ENCODE measurements around the gene CKM. TPM values are rescaled to one million over a fixed set of nuclear protein-coding genes. Genes with fewer than 3 reads are reported as not detected.
"Not testable (repeated sequence)": the region's sequence is repeated elsewhere in the genome, so short reads cannot be mapped to it uniquely, and the experiment has no call there.

Gene CKM
- total RNA-seq, 1 experiment from 2014 or later = not detected

- no peak for DNase-seq (ENCODE audit: low read depth)
These were observed 26.8 kb upstream of the CKM start for GRCh38 chr19:45349430-45349941.

- no peak for DNase-seq (ENCODE audit: low read depth)
These were observed 26.4 kb upstream of the CKM start for GRCh38 chr19:45349126-45349415.

GRCh38 chr19:45348367-45349125 lies 25.9 kb upstream of the CKM start:
- DNase-seq (ENCODE audit: low read depth) = no peak

- no peak for DNase-seq (ENCODE audit: low read depth)
These were observed 25.1 kb upstream of the CKM start for GRCh38 chr19:45347570-45348366.

- no peak for DNase-seq (ENCODE audit: low read depth)
These were observed 23.8 kb upstream of the CKM start for GRCh38 chr19:45346449-45346848.

- DNase-seq (ENCODE audit: low read depth) = no peak
These were observed 22.8 kb upstream of the CKM start for GRCh38 chr19:45345506-45345860.

GRCh38 chr19:45344621-45345505 lies 22.2 kb upstream of the CKM start:
- no peak for DNase-seq (ENCODE audit: low read depth)

GRCh38 chr19:45342911-45343310 lies 20.2 kb upstream of the CKM start:
- DNase-seq (ENCODE audit: low read depth) = no peak

- DNase-seq (ENCODE audit: low read depth) = no peak
These were observed 18.3 kb upstream of the CKM start for GRCh38 chr19:45340899-45341453.

- DNase-seq (ENCODE audit: low read depth) = no peak
These were observed 17.7 kb upstream of the CKM start, which contains the start of gene KLC3 for GRCh38 chr19:45340232-45340898. Gene KLC3, plus strand, starts transcription at chr19:45340750. Its CDS starts 4,792 bp downstream, at chr19:45345542.

- no peak for DNase-seq (ENCODE audit: low read depth)
These were observed 17.0 kb upstream of the CKM start for GRCh38 chr19:45339629-45340028.

GRCh38 chr19:45336696-45337251 lies 14.1 kb upstream of the CKM start:
- no peak for DNase-seq (ENCODE audit: low read depth)

GRCh38 chr19:45334881-45335280 lies 12.2 kb upstream of the CKM start:
- DNase-seq (ENCODE audit: low read depth) = not testable (repeated sequence)

- DNase-seq (ENCODE audit: low read depth) = no peak
These were observed 11.1 kb upstream of the CKM start for GRCh38 chr19:45333609-45334303.

GRCh38 chr19:45331411-45331810 lies 8.7 kb upstream of the CKM start:
- DNase-seq (ENCODE audit: low read depth) = no peak

- no peak for DNase-seq (ENCODE audit: low read depth)
These were observed 4.9 kb upstream of the CKM start for GRCh38 chr19:45327404-45328143.

- DNase-seq (ENCODE audit: low read depth) = no peak
These were observed 1.8 kb upstream of the CKM start for GRCh38 chr19:45324349-45324907.

GRCh38 chr19:45323671-45324081 lies 1.0 kb upstream of the CKM start:
- no peak for DNase-seq (ENCODE audit: low read depth)

GRCh38 chr19:45322311-45322710 lies 364 bp downstream of the CKM start:
- no peak for DNase-seq (ENCODE audit: low read depth)
